Trophoblast cell (in vitro differentiated cells and primary cell): ENCODE results near the gene LPXN.
"Not testable (repeated sequence)": the region's sequence is repeated elsewhere in the genome, so short reads cannot be mapped to it uniquely, and the experiment has no call there.

Experiments used
- DNase-seq, 2 donors: peaks; one replicate each; pipeline ENCODE4 v3.0.0-alpha.2; 2016
- H2AFZ ChIP-seq: 2 replicates; pipeline ENCODE4 v1.6.1; 2013; ENCODE audit warnings: low read length, moderate library complexity, mild to moderate bottlenecking; ENCODE audit not compliant: insufficient read depth, poor library complexity
- H2AK5ac ChIP-seq: 2 replicates; pipeline ENCODE4 v1.6.1; 2013; ENCODE audit warnings: mild to moderate bottlenecking, low read length
- H2BK120ac ChIP-seq: 2 replicates; pipeline ENCODE4 v1.6.1; 2013; ENCODE audit warnings: low read length, mild to moderate bottlenecking, moderate library complexity; ENCODE audit not compliant: insufficient read depth, poor library complexity
- H2BK12ac ChIP-seq: 2 replicates; pipeline ENCODE4 v1.6.1; 2013; ENCODE audit warnings: mild to moderate bottlenecking, low read length, moderate library complexity
- H2BK5ac ChIP-seq: 2 replicates; pipeline ENCODE4 v1.6.1; 2013; ENCODE audit warnings: low read length, low read depth, moderate library complexity, mild to moderate bottlenecking; ENCODE audit not compliant: poor library complexity
- H3K14ac ChIP-seq: 2 replicates; pipeline ENCODE4 v1.6.1; 2013; ENCODE audit warnings: mild to moderate bottlenecking, low read length
- H3K18ac ChIP-seq: 2 replicates; pipeline ENCODE4 v1.6.1; 2013; ENCODE audit warnings: mild to moderate bottlenecking, low read length
- H3K23ac ChIP-seq: 2 replicates; pipeline ENCODE4 v1.6.1; 2013; ENCODE audit warnings: low read length
- H3K27ac ChIP-seq: 2 replicates; pipeline ENCODE4 v1.5.1; 2013; ENCODE audit warnings: low read depth, mild to moderate bottlenecking, inconsistent platforms, low read length, moderate library complexity
- H3K27me3 ChIP-seq: 2 replicates; pipeline ENCODE4 v1.6.1; 2013; ENCODE audit warnings: inconsistent platforms, mild to moderate bottlenecking, low read length, moderate library complexity; ENCODE audit not compliant: insufficient read depth
- H3K36me3 ChIP-seq, 2 experiments: 1 replicate in 1 of 2; 2 replicates in 1 of 2; pipeline ENCODE4 v1.6.1; 2013; ENCODE audit warnings: low read length in 2 of 2, mild to moderate bottlenecking in 2 of 2, moderate library complexity in 1 of 2; ENCODE audit not compliant: insufficient read depth in 2 of 2, control insufficient read depth in 1 of 2
- H3K4ac ChIP-seq: 2 replicates; pipeline ENCODE4 v1.6.1; 2013; ENCODE audit warnings: low read depth, mild to moderate bottlenecking, low read length, moderate library complexity
- H3K4me1 ChIP-seq, 2 experiments: 1 replicate in 1 of 2; 2 replicates in 1 of 2; pipeline ENCODE4 v1.6.1; 2013; ENCODE audit warnings: low read length in 2 of 2, mild to moderate bottlenecking in 2 of 2, moderate library complexity in 1 of 2; ENCODE audit not compliant: insufficient read depth in 2 of 2, control insufficient read depth in 1 of 2
- H3K4me2 ChIP-seq: 2 replicates; pipeline ENCODE4 v1.6.1; 2013; ENCODE audit warnings: inconsistent platforms, mild to moderate bottlenecking, low read length, moderate library complexity
- H3K4me3 ChIP-seq: 2 replicates; pipeline ENCODE4 v1.5.1; 2013; ENCODE audit warnings: mild to moderate bottlenecking, low read depth, low read length, inconsistent platforms
- H3K79me1 ChIP-seq: one replicate; pipeline ENCODE4 v1.6.1; 2013; ENCODE audit warnings: low read length
- H3K79me2 ChIP-seq: 2 replicates; pipeline ENCODE4 v1.6.1; 2013; ENCODE audit warnings: low read length, mild to moderate bottlenecking; ENCODE audit not compliant: control insufficient read depth, insufficient read depth, poor library complexity
- H3K9ac ChIP-seq: 2 replicates; pipeline ENCODE4 v1.6.1; 2013; ENCODE audit warnings: mild to moderate bottlenecking, low read length
- H3K9me3 ChIP-seq: 2 replicates; pipeline ENCODE4 v1.6.1; 2013; ENCODE audit warnings: low read depth, mild to moderate bottlenecking, control low read depth, inconsistent platforms, low read length; ENCODE audit not compliant: insufficient read depth
- H4K12ac ChIP-seq: 2 replicates; pipeline ENCODE4 v1.6.1; 2013; ENCODE audit warnings: low read depth, mild to moderate bottlenecking, low read length, moderate library complexity
- H4K8ac ChIP-seq: 2 replicates; pipeline ENCODE4 v1.6.1; 2013; ENCODE audit warnings: low read depth, mild to moderate bottlenecking, low read length, moderate library complexity
- H4K91ac ChIP-seq: one replicate; pipeline ENCODE4 v1.6.1; 2013; ENCODE audit warnings: low read depth, mild to moderate bottlenecking, low read length, moderate library complexity
- WGBS: extraction: QIAGEN DNeasy Blood & Tissue Kit; methylation state at CpG from one replicate; pipeline ENCODE4 v1.1.7; 2013; ENCODE audit warnings: missing lambda C conversion rate; ENCODE audit not compliant: insufficient read length, insufficient coverage; ENCODE audit errors: extremely low coverage; 5-methylcytosine and 5-hydroxymethylcytosine counted together

Gene LPXN

DNA sequence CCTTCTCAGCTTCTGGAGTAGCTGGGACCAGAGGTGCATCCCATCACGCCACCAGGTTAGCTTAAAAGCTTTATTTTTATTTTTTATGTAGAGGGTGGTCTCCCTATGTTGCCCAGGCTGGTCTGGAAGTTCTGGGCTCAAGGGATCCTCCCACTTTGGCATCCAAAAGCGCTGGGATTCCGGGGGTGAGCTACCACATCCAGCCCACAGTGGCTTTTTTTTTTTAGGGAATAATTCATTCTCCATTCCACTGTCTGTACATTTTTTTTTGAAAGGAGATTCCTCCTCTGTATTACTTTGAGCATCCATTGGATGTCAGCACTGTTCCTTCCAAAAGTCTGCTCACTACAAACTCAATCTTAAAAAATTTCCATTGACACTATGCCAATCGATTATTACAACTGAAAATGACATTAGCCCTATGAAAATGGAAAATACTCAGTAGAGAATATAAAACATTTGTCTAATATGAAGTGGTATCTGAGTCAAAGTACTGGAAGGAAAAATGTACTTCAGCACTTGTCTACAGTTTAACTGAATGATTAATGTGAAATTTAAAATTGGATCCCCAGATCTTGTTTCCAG is 1.3 kb upstream of the LPXN start:
- Histone ChIP-seq H3K4me3 (no peak overlapping the region), H3K18ac (peak overlapping the region; percentile 52), H2AFZ (no peak overlapping the region), H3K27me3 (no peaks in the 10 kb centered on the region), H3K4me1 (peaks cover 0 to 2% of the 10 kb centered on the region in 2 experiments), H3K27ac (peak overlapping the region; percentile 99), H3K23ac (no peak overlapping the region), H2BK12ac (no peak overlapping the region), H4K8ac (peak overlapping the region; percentile 61), H3K14ac (peak overlapping the region; percentile 44), H3K4ac (no peak overlapping the region), H3K79me2 (peaks cover 13% of the 10 kb centered on the region), H3K9ac (no peak overlapping the region), H4K91ac (no peak overlapping the region), H2BK5ac (no peak overlapping the region), H3K36me3 (peaks cover 0 to 2% of the 10 kb centered on the region in 2 experiments), H2BK120ac (no peak overlapping the region), H3K4me2 (peak overlapping the region; percentile 81), H3K9me3 (no peaks in the 10 kb centered on the region), H3K79me1 (peaks cover 14% of the 10 kb centered on the region), H4K12ac (peak overlapping the region; percentile 56), H2AK5ac (no peak overlapping the region)
- no CpG with 5 or more reads among the region's 4 CpGs for WGBS
- peak in 1 of 2 donors; percentile 3 for DNase-seq

DNA sequence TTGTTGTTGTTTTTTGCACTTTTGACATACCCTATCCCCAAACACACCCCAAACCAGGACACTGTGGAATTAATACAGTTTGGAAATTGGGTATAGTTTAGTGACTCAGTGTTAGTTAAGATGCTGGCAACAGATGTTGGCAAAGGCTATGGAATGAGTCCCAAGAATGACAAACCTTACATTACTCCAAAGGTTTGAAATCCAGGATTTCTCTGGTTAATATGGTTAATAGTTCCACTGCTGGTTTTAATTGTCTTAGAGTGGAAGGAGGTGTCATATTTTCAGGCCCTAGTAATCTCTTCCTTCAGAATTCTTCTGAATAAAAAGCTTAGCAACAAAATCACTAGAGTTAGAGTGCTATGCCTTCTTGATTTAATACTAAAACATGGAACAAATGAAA is 775 bp downstream of the LPXN start:
- no peak overlapping the region for H3K9ac ChIP-seq
- no peak overlapping the region for H2AK5ac ChIP-seq
- H3K14ac ChIP-seq, result no peak overlapping the region
- no peak overlapping the region for H4K12ac ChIP-seq
- no peak overlapping the region for H4K91ac ChIP-seq
- no peak overlapping the region for H3K4ac ChIP-seq
- H3K18ac ChIP-seq, result no peak overlapping the region
- H3K4me2 ChIP-seq, result no peak overlapping the region
- H3K9me3 ChIP-seq, result no peaks in the 10 kb centered on the region
- no peaks in the 10 kb centered on the region for H3K27me3 ChIP-seq
- peaks cover 14% of the 10 kb centered on the region for H3K79me1 ChIP-seq
- H4K8ac ChIP-seq, result no peak overlapping the region
- peaks cover 0 to 1% of the 10 kb centered on the region in 2 experiments for H3K36me3 ChIP-seq
- H3K27ac ChIP-seq, result no peak overlapping the region
- no peak overlapping the region for H3K4me3 ChIP-seq
- no peak overlapping the region for H2AFZ ChIP-seq
- peak in 1 of 2 donors; percentile 13 for DNase-seq
- H3K79me2 ChIP-seq, result peaks cover 13% of the 10 kb centered on the region
- H3K23ac ChIP-seq, result no peak overlapping the region
- H2BK12ac ChIP-seq, result no peak overlapping the region
- H2BK120ac ChIP-seq, result no peak overlapping the region
- no peaks in the 10 kb centered on the region for H3K4me1 ChIP-seq
- H2BK5ac ChIP-seq, result no peak overlapping the region

DNA sequence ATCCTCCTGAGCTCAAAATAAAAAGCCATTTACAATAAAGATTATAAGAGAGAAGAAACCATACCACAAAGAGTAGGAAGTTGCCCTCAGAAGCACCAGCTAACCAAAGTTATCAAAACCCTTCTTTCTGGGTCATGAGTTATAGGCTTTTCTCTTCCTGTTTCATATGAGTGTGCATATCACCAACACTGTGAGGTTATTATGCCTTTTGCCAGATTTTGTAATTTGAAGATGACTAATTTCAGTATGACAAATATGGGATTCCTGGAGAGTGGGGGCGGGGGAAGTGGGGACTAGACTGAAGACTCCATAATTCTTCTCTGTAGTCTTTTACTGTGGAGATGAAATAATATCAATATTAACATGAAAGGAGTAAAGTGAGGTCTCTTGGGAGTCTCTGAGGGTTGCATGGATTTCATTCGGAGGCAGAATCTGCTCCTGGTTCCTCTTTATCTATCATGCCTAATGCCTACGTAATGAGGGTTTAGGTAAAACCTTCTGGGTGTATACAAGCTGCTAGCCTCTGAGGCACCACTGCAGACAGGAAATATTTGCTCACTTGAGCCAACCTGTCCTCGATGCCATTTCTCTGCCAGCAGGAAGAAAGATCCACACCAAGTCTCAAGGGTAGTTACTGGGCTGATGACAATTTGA is 2.1 kb downstream of the LPXN start:
- Histone ChIP-seq H3K79me1 (peaks cover 8% of the 10 kb centered on the region), H3K4ac (no peak overlapping the region), H2AK5ac (no peak overlapping the region), H3K9me3 (no peaks in the 10 kb centered on the region), H3K36me3 (peaks cover 0 to 5% of the 10 kb centered on the region in 2 experiments), H3K27me3 (no peaks in the 10 kb centered on the region), H2AFZ (no peak overlapping the region), H2BK5ac (no peak overlapping the region), H3K79me2 (peaks cover 7% of the 10 kb centered on the region), H3K14ac (no peak overlapping the region), H3K4me3 (no peak overlapping the region), H4K91ac (no peak overlapping the region), H4K12ac (no peak overlapping the region), H2BK12ac (no peak overlapping the region), H3K4me2 (no peak overlapping the region), H3K18ac (no peak overlapping the region), H3K9ac (no peak overlapping the region), H3K23ac (no peak overlapping the region), H2BK120ac (no peak overlapping the region), H3K4me1 (no peaks in the 10 kb centered on the region), H4K8ac (no peak overlapping the region), H3K27ac (no peak overlapping the region)
- WGBS, result no CpG with 5 or more reads among the region's 4 CpGs
- peak; percentile 22 to 66 for DNase-seq

DNA sequence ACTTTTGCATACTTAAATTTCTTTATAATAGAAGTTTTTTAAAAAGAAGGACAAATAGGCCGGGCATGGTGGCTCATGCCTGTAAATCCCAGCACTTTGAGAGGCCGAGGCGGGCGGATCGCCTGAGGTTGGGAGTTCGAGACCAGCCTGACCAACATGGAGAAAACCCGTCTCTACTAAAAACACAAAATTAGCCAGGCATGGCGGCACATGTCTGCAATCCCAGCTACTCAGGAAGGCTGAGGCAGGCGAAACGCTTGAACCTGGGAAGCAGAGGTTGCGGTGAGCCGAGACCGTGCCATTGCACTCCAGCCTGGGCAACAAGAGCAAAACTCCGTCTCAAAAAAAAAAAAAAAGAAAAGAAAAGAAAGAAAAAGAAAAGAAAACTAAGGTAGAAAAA is 2.8 kb downstream of the LPXN start:
- H2BK5ac ChIP-seq, H2BK120ac ChIP-seq: not testable (repeated sequence)
- no CpG with 5 or more reads among the region's 14 CpGs for WGBS

More for the DNA sequence above, 2.8 kb downstream of the LPXN start:
- DNase-seq, H3K9ac ChIP-seq, H3K23ac ChIP-seq, H4K91ac ChIP-seq, H3K27ac ChIP-seq, H2AK5ac ChIP-seq, H2AFZ ChIP-seq, H4K12ac ChIP-seq, H4K8ac ChIP-seq, H3K4ac ChIP-seq, H3K27me3 ChIP-seq, H3K14ac ChIP-seq, H3K36me3 ChIP-seq, H3K4me2 ChIP-seq, H3K4me1 ChIP-seq, H2BK12ac ChIP-seq, H3K79me1 ChIP-seq, H3K79me2 ChIP-seq, H3K9me3 ChIP-seq, H3K18ac ChIP-seq, H3K4me3 ChIP-seq: not testable (repeated sequence)
